ENCODE data around the gene PCDHB7.
"Not testable (repeated sequence)": the region's sequence is repeated elsewhere in the genome, so short reads cannot be mapped to it uniquely, and the experiment has no call there.

Gene PCDHB7

DNA sequence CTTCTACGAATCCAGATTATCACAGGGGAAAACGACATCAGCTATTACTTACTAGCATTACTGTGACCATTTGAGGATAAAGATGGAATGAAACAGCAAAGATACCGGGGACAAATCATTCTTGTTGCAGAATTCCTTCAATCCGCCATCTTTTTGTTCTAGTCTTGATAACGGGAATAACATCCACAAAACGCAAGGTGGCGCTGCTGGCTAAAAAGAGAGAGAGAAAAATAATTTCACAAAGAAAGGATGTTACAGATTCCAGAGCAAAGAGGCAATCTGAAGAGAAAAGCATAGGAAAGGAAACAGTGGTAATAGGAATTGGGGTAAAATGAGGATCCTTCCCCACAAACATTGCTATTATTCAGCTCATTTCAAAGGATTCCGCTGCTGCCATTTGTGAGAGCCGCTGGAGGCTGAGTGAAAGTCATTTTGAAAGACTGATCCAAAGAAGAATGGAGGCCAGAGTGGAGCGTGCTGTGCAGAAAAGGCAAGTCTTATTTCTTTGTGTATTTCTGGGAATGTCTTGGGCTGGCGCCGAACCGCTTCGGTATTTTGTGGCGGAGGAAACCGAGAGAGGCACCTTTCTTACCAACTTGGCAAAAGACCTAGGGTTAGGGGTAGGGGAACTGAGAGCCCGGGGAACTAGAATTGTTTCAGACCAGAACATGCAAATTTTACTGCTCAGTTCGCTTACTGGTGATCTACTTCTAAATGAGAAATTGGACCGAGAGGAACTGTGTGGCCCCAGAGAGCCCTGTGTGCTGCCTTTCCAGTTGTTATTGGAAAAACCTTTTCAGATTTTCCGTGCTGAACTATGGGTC, at the start of gene PCDHB7:
PCDHB7 (plus strand) TSS at position 264 of the 824 bp plus-strand sequence; CDS start at position 456, 192 bp downstream.
- DNase-seq (ENCODE audit: low read depth in 3 of 3), result no peak

DNA sequence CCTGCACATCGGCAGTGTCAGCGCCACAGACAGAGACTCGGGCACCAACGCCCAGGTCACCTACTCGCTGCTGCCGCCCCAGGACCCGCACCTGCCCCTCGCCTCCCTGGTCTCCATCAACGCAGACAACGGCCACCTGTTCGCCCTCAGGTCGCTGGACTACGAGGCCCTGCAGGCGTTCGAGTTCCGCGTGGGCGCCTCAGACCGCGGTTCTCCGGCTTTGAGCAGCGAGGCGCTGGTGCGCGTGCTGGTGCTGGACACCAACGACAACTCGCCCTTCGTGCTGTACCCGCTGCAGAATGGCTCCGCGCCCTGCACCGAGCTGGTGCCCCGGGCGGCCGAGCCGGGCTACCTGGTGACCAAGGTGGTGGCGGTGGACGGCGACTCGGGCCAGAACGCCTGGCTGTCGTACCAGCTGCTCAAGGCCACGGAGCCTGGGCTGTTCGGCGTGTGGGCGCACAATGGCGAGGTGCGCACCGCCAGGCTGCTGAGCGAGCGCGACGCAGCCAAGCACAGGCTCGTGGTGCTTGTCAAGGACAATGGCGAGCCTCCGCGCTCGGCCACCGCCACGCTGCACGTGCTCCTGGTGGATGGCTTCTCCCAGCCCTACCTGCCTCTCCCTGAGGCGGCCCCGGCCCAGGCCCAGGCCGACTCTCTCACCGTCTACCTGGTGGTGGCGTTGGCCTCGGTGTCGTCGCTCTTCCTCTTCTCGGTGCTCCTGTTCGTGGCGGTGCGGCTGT, 48.9 kb upstream of the PCDHB7 start:
- DNase-seq (ENCODE audit: low read depth in 3 of 3), result not testable (repeated sequence)

DNA sequence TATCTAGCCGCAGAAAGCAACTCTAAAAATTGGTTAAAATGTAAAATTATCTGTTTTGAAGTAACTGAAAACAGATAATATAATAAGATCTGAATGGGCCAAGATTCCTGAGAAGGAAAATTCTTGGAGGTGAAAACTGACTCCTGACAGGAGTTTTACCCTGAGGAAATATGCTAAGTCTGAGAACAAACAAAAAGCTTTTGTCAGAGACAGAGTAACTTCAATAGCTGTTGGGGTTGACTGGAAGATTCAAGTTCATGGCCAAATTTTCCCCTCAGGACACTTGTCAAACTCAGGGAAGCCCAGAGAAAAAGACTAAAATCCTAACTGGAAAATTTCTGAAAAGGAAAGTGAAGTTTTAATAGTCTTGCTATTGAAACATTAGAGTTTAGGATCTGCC, 45.1 kb upstream of the PCDHB7 start:
- DNase-seq (ENCODE audit: low read depth in 3 of 3), result no peak

DNA sequence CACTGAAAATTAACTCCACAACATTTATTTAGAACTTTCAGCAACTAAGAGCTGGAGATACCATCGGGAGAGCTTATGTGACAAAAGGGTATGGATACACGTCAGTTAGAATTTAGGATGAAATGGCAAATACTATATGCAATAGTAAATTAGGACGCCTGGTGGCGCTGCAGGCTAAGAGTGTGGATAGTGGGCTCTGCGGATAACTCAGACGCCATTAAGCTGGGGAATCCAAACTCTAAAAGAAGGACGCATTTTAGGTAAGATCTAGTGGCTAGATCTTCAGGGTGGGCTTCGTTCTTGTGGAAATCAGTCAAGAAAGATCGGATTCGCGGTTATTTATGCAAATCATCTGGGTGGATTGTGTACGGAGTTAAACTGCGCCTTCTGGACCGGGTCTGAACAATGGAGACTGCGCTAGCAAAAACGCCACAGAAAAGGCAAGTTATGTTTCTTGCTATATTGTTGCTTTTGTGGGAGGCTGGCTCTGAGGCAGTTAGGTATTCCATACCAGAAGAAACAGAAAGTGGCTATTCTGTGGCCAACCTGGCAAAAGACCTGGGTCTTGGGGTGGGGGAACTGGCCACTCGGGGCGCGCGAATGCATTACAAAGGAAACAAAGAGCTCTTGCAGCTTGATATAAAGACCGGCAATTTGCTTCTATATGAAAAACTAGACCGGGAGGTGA, 37.3 kb upstream of the PCDHB7 start, which contains the start of gene PCDHB5:
PCDHB5 (plus strand) TSS at position 177 of the 688 bp plus-strand sequence; CDS start at position 406, 229 bp downstream.
- no peak for DNase-seq (ENCODE audit: low read depth in 3 of 3)

DNA sequence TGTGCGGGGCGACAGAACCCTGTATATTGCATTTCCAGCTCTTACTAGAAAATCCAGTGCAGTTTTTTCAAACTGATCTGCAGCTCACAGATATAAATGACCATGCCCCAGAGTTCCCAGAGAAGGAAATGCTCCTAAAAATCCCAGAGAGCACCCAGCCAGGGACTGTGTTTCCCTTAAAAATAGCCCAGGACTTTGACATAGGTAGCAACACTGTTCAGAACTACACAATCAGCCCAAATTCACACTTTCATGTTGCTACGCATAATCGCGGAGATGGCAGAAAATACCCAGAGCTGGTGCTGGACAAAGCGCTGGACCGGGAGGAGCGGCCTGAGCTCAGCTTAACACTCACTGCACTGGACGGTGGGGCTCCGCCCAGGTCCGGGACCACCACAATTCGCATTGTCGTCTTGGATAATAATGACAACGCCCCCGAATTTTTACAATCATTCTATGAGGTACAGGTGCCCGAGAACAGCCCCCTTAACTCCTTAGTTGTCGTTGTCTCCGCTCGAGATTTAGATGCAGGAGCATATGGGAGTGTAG, 36.7 kb upstream of the PCDHB7 start:
- no peak for DNase-seq (ENCODE audit: low read depth in 3 of 3)

DNA sequence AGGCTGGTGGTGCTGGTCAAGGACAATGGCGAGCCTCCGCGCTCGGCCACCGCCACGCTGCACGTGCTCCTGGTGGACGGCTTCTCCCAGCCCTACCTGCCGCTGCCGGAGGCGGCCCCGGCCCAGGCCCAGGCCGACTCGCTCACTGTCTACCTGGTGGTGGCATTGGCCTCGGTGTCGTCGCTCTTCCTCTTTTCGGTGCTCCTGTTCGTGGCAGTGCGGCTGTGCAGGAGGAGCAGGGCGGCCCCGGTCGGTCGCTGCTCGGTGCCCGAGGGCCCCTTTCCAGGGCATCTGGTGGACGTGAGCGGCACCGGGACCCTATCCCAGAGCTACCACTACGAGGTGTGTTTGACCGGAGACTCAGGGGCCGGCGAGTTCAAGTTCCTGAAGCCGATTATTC, 35.1 kb upstream of the PCDHB7 start:
- not testable (repeated sequence) for DNase-seq (ENCODE audit: low read depth in 3 of 3)

DNA sequence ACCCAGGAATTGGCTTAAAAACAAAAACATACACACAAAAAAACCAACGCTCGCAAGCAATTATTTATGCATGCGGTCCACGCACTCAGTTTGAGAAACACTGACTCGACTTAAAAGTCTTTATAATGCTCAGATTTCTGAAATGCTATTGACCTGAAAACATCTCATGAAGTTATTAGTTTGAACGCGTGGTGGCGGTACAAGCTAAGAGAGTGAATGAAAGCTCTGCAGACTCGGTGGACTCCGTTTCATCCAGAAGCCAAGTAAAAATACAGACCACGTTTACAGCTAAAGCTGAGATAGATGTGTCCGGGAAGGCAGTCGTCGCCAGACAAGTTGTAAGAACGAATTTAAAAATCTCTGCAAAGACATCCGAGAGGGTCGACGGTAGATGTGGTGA, 22.6 kb upstream of the PCDHB7 start, which contains the start of gene PCDHB6:
PCDHB6 (plus strand) TSS at position 246 of the 400 bp plus-strand sequence. CDS start 201 bp downstream, outside the sequence.
- DNase-seq (ENCODE audit: low read depth in 3 of 3), result no peak

DNA sequence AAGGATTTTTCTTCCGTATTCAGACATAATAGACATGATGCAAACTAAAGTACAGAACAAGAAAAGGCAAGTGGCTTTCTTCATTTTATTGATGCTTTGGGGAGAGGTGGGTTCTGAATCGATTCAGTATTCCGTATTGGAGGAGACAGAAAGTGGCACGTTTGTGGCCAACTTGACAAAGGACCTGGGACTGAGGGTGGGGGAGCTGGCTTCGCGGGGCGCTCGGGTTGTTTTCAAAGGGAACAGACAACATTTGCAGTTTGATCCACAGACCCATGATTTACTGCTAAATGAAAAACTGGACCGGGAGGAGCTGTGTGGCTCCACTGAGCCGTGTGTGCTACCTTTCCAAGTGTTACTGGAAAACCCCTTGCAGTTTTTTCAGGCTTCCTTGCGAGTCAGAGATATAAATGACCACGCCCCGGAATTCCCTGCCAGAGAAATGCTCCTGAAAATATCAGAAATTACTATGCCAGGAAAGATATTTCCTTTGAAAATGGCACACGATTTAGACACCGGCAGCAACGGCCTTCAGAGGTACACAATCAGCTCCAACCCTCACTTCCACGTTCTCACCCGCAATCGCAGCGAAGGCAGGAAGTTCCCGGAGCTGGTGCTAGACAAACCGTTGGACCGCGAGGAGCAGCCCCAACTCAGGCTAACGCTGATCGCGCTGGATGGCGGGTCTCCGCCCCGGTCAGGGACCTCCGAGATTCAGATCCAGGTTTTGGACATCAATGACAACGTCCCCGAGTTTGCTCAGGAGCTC, 22.0 kb upstream of the PCDHB7 start:
- DNase-seq (ENCODE audit: low read depth in 3 of 3), result no peak

DNA sequence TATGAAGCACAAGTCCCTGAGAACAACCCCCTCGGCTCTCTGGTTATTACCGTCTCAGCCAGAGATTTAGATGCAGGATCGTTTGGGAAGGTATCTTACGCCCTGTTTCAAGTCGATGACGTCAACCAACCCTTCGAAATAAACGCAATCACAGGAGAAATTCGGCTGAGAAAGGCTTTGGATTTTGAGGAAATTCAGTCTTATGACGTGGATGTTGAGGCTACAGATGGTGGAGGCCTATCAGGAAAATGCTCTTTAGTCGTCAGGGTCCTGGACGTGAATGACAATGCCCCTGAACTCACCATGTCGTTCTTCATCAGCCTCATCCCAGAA, 21.5 kb upstream of the PCDHB7 start:
- DNase-seq (ENCODE audit: low read depth in 3 of 3), result no peak

DNA sequence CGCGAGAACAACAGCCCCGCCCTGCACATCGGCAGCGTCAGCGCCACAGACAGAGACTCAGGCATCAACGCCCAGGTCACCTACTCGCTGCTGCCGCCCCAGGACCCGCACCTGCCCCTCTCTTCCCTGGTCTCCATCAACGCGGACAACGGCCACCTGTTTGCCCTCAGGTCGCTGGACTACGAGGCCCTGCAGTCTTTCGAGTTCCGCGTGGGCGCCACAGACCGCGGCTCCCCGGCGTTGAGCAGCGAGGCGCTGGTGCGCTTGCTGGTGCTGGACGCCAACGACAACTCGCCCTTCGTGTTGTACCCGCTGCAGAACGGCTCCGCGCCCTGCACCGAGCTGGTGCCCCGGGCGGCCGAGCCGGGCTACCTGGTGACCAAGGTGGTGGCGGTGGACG, 20.8 kb upstream of the PCDHB7 start:
- not testable (repeated sequence) for DNase-seq (ENCODE audit: low read depth in 3 of 3)

DNA sequence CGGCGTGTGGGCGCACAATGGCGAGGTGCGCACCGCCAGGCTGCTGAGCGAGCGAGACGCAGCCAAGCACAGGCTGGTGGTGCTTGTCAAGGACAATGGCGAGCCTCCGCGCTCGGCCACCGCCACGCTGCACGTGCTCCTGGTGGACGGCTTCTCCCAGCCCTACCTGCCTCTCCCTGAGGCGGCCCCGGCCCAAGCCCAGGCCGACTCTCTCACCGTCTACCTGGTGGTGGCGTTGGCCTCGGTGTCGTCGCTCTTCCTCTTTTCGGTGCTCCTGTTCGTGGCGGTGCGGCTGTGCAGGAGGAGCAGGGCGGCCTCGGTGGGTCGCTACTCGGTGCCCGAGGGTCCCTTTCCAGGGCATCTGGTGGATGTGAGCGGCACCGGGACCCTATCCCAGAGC, 20.3 kb upstream of the PCDHB7 start:
- DNase-seq (ENCODE audit: low read depth in 3 of 3), result not testable (repeated sequence)

DNA sequence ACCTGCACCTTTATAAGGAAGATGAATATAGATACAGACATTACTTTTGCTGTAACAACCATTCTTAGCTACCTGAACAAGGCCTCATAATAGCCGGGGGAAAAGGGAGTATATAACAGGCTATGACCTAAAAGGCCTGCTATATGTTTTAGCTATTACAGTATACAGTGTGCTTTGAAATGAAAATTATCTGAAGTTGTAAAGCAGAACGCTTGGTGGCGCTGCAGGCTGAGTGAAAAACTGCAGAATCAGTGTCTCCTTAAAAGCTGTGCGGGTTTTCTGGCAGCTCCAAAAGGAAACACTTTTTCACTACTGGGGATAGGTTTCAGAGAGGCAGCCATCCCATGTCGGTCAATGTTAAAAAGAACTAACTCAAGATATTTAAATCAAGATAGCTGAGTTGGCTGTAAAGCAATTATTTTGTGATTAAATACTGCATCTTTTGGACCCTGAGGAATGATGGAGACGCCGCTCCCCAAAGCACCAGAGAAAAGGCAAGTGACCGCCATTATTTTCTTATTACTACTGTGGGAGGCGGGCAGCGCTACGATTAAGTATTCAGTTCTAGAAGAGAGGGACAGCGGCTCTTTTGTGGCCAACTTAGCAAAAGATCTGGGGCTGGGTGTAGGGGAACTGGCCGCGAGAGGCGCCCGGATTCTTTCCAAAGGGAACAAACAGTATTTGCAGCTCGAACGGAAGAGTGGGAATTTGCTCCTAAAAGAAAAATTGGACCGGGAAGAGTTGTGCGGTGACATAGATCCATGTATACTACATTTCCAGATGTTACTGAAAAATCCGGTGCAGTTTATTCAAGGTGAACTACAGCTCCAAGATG, 16.7 kb upstream of the PCDHB7 start:
- no peak for DNase-seq (ENCODE audit: low read depth in 3 of 3)

DNA sequence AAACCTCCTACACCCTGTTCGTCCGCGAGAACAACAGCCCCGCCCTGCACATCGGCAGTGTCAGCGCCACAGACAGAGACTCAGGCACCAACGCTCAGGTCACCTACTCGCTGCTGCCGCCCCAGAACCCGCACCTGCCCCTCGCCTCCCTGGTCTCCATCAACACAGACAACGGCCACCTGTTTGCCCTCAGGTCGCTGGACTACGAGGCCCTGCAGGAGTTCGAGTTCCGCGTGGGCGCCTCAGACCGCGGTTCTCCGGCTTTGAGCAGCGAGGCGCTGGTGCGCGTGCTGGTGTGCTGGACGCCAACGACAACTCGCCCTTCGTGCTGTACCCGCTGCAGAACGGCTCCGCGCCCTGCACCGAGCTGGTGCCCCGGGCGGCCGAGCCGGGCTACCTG, 15.1 kb upstream of the PCDHB7 start:
- DNase-seq (ENCODE audit: low read depth in 3 of 3), result not testable (repeated sequence)

DNA sequence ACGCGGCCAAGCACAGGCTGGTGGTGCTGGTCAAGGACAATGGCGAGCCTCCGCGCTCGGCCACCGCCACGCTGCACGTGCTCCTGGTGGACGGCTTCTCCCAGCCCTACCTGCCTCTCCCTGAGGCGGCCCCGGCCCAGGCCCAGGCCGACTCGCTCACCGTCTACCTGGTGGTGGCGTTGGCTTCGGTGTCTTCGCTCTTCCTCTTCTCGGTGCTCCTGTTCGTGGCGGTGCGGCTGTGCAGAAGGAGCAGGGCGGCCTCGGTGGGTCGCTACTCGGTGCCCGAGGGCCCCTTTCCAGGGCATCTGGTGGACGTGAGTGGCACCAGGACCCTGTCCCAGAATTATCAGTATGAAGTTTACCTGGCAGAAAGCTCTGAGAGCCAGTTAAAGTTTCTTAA, 14.5 kb upstream of the PCDHB7 start:
- DNase-seq (ENCODE audit: low read depth in 3 of 3), result not testable (repeated sequence)

DNA sequence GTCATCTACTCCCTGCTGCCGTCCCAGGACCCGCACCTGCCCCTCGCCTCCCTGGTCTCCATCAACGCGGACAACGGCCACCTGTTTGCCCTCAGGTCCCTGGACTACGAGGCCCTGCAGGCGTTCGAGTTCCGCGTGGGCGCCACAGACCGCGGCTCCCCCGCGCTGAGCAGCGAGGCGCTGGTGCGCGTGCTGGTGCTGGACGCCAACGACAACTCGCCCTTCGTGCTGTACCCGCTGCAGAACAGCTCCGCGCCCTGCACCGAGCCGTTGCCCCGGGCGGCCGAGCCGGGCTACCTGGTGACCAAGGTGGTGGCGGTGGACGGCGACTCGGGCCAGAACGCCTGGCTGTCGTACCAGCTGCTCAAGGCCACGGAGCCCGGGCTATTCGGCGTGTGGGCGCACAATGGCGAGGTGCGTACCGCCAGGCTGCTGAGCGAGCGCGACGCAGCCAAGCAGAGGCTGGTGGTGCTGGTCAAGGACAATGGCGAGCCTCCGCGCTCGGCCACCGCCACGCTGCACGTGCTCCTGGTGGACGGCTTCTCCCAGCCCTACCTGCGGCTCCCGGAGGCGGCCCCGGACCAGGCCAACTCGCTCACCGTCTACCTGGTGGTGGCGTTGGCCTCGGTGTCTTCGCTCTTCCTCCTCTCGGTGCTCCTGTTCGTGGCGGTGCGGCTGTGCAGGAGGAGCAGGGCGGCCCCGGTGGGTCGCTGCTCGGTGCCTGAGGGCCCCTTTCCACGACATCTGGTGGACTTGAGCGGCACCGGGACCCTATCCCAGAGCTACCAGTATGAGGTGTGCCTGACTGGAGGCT, 2.1 kb downstream of the PCDHB7 start:
- DNase-seq (ENCODE audit: low read depth in 3 of 3), result not testable (repeated sequence)

DNA sequence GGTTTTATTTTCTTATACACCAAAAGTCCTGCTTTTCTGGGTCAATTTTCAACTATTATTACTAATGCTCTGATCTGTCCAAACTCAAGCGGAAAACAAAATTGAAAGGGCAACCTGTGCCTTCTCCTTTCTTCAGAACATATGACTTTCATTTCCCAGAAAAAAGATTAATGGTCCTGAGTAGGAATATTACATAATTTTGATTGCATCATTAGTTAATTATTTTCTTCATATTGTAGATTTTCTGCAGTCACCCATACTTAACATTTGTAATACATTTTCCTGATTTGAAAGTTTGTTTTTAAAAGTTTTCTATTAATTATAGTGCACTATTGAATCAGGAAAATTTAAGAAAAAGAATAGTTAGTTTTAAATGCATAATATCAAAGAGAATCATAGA, 3.5 kb downstream of the PCDHB7 start:
- DNase-seq (ENCODE audit: low read depth in 3 of 3), result no peak

DNA sequence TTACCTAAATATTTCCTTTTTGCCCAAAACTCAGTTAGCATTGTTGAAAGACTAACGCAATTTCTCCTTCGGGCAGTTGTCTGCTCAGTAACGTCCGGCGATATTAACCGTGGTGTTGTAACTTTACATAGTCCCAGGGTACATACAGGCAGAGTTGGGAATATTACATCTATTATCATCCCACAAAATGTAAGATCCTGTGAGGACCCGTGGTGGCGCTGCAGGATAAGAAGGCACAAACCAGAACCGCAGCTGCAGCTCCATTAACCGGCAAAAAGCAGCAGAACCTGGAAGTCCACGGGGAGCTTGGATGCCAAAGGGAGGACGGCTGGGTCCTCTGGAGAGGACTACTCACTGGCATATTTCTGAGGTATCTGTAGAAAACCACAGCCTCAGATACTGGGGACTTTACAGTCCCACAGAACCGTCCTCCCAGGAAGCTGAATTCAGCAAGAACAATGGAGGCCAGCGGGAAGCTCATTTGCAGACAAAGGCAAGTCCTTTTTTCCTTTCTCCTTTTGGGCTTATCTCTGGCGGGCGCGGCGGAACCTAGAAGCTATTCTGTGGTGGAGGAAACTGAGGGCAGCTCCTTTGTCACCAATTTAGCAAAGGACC, 5.2 kb downstream of the PCDHB7 start, which contains the start of gene PCDHB8:
PCDHB8 (plus strand) TSS at position 214 of the 615 bp plus-strand sequence; CDS start at position 459, 245 bp downstream.
- not testable (repeated sequence) for DNase-seq (ENCODE audit: low read depth in 3 of 3)

DNA sequence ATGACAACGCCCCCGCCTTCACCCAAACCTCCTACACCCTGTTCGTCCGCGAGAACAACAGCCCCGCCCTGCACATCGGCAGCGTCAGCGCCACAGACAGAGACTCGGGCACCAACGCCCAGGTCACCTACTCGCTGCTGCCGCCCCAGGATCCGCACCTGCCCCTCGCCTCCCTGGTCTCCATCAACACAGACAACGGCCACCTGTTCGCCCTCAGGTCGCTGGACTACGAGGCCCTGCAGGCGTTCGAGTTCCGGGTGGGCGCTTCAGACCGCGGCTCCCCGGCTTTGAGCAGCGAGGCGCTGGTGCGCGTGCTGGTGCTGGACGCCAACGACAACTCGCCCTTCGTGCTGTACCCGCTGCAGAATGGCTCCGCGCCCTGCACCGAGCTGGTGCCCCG, 6.9 kb downstream of the PCDHB7 start:
- DNase-seq (ENCODE audit: low read depth in 3 of 3), result not testable (repeated sequence)

DNA sequence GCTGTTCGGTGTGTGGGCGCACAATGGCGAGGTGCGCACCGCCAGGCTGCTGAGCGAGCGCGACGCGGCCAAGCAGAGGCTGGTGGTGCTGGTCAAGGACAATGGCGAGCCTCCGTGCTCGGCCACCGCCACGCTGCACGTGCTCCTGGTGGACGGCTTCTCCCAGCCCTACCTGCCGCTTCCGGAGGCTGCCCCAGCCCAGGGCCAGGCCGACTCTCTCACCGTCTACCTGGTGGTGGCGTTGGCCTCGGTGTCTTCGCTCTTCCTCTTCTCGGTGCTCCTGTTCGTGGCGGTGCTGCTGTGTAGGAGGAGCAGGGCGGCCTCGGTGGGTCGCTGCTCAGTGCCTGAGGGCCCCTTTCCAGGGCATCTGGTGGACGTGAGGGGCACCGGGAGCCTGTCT, 7.4 kb downstream of the PCDHB7 start:
- not testable (repeated sequence) for DNase-seq (ENCODE audit: low read depth in 3 of 3)

All from stimulated activated CD4-positive, alpha-beta T cell treated with anti-CD3 and anti-CD28 coated beads, TNF-alpha, amount 100 ng/mL, for 48 hours (primary cell).